ENCODE measurements around the gene TLR1.
"Not testable (repeated sequence)": the region's sequence is repeated elsewhere in the genome, so short reads cannot be mapped to it uniquely, and the experiment has no call there.

The TLR1 gene

GRCh38 chr4:38781854-38782261 lies 22.7 kb downstream of the TLR1 start:
- Histone ChIP-seq H3K27ac (ENCODE audit: low read length) (peak overlapping the region; percentile 95), H3K4me3 (ENCODE audit: low read length) (peak overlapping the region; percentile 79), H4K20me1 (ENCODE audit: insufficient read depth, low read length) (no peaks in the 10 kb centered on the region), H3K4me2 (ENCODE audit: low read length) (peak overlapping the region; percentile 93), H3K36me3 (replicated peaks; ENCODE audit: low read depth, low read length) (peaks cover 45% of the 10 kb centered on the region), H3K9me3 (ENCODE audit: insufficient read depth, low read length) (peaks cover 28% of the 10 kb centered on the region), H2AFZ (ENCODE audit: low read depth, low read length) (peak overlapping the region; percentile 43), H3K27me3 (ENCODE audit: low read depth, low read length) (no peaks in the 10 kb centered on the region), H3K4me1 (ENCODE audit: low read length) (peaks cover 48% of the 10 kb centered on the region), H3K79me2 (ENCODE audit: low read length) (peaks cover 55% of the 10 kb centered on the region), H3K9ac (ENCODE audit: low read length) (peak overlapping the region; percentile 92)
- no peak for TF ChIP-seq EZH2phosphoT487 (IDR thresholded peaks at IDR 0.05; ENCODE audit: low read depth)
- TF ChIP-seq, protein P1, sequence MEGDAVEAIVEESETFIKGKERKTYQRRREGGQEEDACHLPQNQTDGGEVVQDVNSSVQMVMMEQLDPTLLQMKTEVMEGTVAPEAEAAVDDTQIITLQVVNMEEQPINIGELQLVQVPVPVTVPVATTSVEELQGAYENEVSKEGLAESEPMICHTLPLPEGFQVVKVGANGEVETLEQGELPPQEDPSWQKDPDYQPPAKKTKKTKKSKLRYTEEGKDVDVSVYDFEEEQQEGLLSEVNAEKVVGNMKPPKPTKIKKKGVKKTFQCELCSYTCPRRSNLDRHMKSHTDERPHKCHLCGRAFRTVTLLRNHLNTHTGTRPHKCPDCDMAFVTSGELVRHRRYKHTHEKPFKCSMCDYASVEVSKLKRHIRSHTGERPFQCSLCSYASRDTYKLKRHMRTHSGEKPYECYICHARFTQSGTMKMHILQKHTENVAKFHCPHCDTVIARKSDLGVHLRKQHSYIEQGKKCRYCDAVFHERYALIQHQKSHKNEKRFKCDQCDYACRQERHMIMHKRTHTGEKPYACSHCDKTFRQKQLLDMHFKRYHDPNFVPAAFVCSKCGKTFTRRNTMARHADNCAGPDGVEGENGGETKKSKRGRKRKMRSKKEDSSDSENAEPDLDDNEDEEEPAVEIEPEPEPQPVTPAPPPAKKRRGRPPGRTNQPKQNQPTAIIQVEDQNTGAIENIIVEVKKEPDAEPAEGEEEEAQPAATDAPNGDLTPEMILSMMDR (IDR thresholded peaks at IDR 0.05; ENCODE audit: low read depth, low read length): no peak

- H3K4me3 ChIP-seq (ENCODE audit: low read length): peak overlapping the region; percentile 79
- H3K79me2 ChIP-seq (ENCODE audit: low read length): peaks cover 64% of the 10 kb centered on the region
- H3K27ac ChIP-seq (ENCODE audit: low read length): peak overlapping the region; percentile 95
- H3K9ac ChIP-seq (ENCODE audit: low read length): peak overlapping the region; percentile 92
- H4K20me1 ChIP-seq (ENCODE audit: insufficient read depth, low read length): no peaks in the 10 kb centered on the region
- H3K4me1 ChIP-seq (ENCODE audit: low read length): peaks cover 39% of the 10 kb centered on the region
- no peak overlapping the region for H2AFZ ChIP-seq (ENCODE audit: low read depth, low read length)
- no peak for TF ChIP-seq EZH2phosphoT487 (IDR thresholded peaks at IDR 0.05; ENCODE audit: low read depth)
- TF ChIP-seq, protein P1 (IDR thresholded peaks at IDR 0.05; ENCODE audit: low read depth, low read length): no peak
- H3K27me3 ChIP-seq (ENCODE audit: low read depth, low read length): no peaks in the 10 kb centered on the region
- H3K9me3 ChIP-seq (ENCODE audit: insufficient read depth, low read length): peaks cover 37% of the 10 kb centered on the region
- peaks cover 54% of the 10 kb centered on the region for H3K36me3 ChIP-seq (replicated peaks; ENCODE audit: low read depth, low read length)
- peak overlapping the region; percentile 93 for H3K4me2 ChIP-seq (ENCODE audit: low read length)
These were observed 23.6 kb downstream of the TLR1 start for GRCh38 chr4:38780833-38781484.

- H3K9me3 ChIP-seq (ENCODE audit: insufficient read depth, low read length): peaks cover 43% of the 10 kb centered on the region
- peaks cover 75% of the 10 kb centered on the region for H3K79me2 ChIP-seq (ENCODE audit: low read length)
- no peak overlapping the region for H3K4me2 ChIP-seq (ENCODE audit: low read length)
- TF ChIP-seq EZH2phosphoT487 (IDR thresholded peaks at IDR 0.05; ENCODE audit: low read depth): no peak
- TF ChIP-seq, protein P1 (IDR thresholded peaks at IDR 0.05; ENCODE audit: low read depth, low read length): no peak
- H3K9ac ChIP-seq (ENCODE audit: low read length): no peak overlapping the region
- H4K20me1 ChIP-seq (ENCODE audit: insufficient read depth, low read length): no peaks in the 10 kb centered on the region
- H3K27me3 ChIP-seq (ENCODE audit: low read depth, low read length): no peaks in the 10 kb centered on the region
- peaks cover 58% of the 10 kb centered on the region for H3K36me3 ChIP-seq (replicated peaks; ENCODE audit: low read depth, low read length)
- peaks cover 27% of the 10 kb centered on the region for H3K4me1 ChIP-seq (ENCODE audit: low read length)
- no peak overlapping the region for H3K27ac ChIP-seq (ENCODE audit: low read length)
- no peak overlapping the region for H2AFZ ChIP-seq (ENCODE audit: low read depth, low read length)
- H3K4me3 ChIP-seq (ENCODE audit: low read length): no peak overlapping the region
These were observed 24.8 kb downstream of the TLR1 start for GRCh38 chr4:38779790-38780189.

- Histone ChIP-seq H3K36me3 (replicated peaks; ENCODE audit: low read depth, low read length) (peaks cover 73% of the 10 kb centered on the region), H3K79me2 (ENCODE audit: low read length) (peaks cover 94% of the 10 kb centered on the region), H3K9me3 (ENCODE audit: insufficient read depth, low read length) (peaks cover 61% of the 10 kb centered on the region), H3K4me1 (ENCODE audit: low read length) (peaks cover 24% of the 10 kb centered on the region)
- not testable (repeated sequence) for H3K9ac ChIP-seq (ENCODE audit: low read length); H3K4me2 ChIP-seq (ENCODE audit: low read length); H2AFZ ChIP-seq (ENCODE audit: low read depth, low read length); H3K27me3 ChIP-seq (ENCODE audit: low read depth, low read length); H4K20me1 ChIP-seq (ENCODE audit: insufficient read depth, low read length); H3K27ac ChIP-seq (ENCODE audit: low read length); H3K4me3 ChIP-seq (ENCODE audit: low read length)
These were observed 26.7 kb downstream of the TLR1 start for GRCh38 chr4:38777925-38778324.
